Hepatocyte (in vitro differentiated cells): ENCODE data around the gene ARMC2. TPM values are rescaled to one million over a fixed set of nuclear protein-coding genes. Genes with fewer than 3 reads are reported as not detected.

ENCODE experiments used
- DNase-seq: peaks from one replicate; pipeline ENCODE4 v3.0.0-alpha.2; 2016; ENCODE audit warnings: low spot score
- H2AFZ ChIP-seq: fragments of 200-600 bp; sonication (generic); 2 replicates; pipeline ENCODE4 v1.6.0; 2016; ENCODE audit warnings: antibody characterized with exemption, mild to moderate bottlenecking
- H3K27ac ChIP-seq: fragments of 200-600 bp; sonication (generic); 2 replicates; pipeline ENCODE4 v1.5.1; 2016; ENCODE audit warnings: mild to moderate bottlenecking
- H3K27me3 ChIP-seq: fragments of 200-600 bp; sonication (generic); 2 replicates; pipeline ENCODE4 v1.6.1; 2016
- H3K36me3 ChIP-seq: fragments of 200-600 bp; sonication (generic); replicated peaks from 2 replicates; pipeline ENCODE4 v1.5.1; 2016; ENCODE audit warnings: low read depth; ENCODE audit not compliant: insufficient read depth
- H3K4me1 ChIP-seq: fragments of 200-600 bp; sonication (generic); 2 replicates; pipeline ENCODE4 v1.5.1; 2016; ENCODE audit warnings: mild to moderate bottlenecking, moderate library complexity; ENCODE audit not compliant: insufficient read depth
- H3K4me2 ChIP-seq: fragments of 200-600 bp; sonication (generic); 2 replicates; pipeline ENCODE4 v1.6.0; 2016
- H3K4me3 ChIP-seq: fragments of 200-600 bp; sonication (generic); 2 replicates; pipeline ENCODE4 v1.5.1; 2016; ENCODE audit warnings: mild to moderate bottlenecking
- H3K79me2 ChIP-seq: fragments of 200-600 bp; sonication (generic); 2 replicates; pipeline ENCODE4 v1.6.0; 2017; ENCODE audit warnings: mild to moderate bottlenecking
- H3K9me2 ChIP-seq: fragments of 200-600 bp; sonication (generic); replicated peaks from 2 replicates; pipeline ENCODE4 v1.6.0; 2017; ENCODE audit warnings: mild to moderate bottlenecking; ENCODE audit not compliant: insufficient read depth
- H3K9me3 ChIP-seq: fragments of 200-600 bp; sonication (generic); 2 replicates; pipeline ENCODE4 v1.5.1; 2016; ENCODE audit warnings: low read depth, mild to moderate bottlenecking
- H4K20me1 ChIP-seq: fragments of 200-600 bp; sonication (generic); 2 replicates; pipeline ENCODE4 v1.6.0; 2016; ENCODE audit warnings: mild to moderate bottlenecking; ENCODE audit not compliant: insufficient read depth, poor library complexity, severe bottlenecking
- EZH2 ChIP-seq: fragments of 200-600 bp; sonication (generic); IDR thresholded peaks from 2 replicates; pipeline ENCODE4 v1.6.1; 2016; ENCODE audit warnings: antibody characterized with exemption, mild to moderate bottlenecking, borderline replicate concordance
- EZH2phosphoT487 ChIP-seq: fragments of 200-600 bp; sonication (generic); IDR thresholded peaks from one replicate; pipeline ENCODE4 v1.6.1; 2018; ENCODE audit warnings: antibody characterized with exemption, mild to moderate bottlenecking, low read depth, moderate library complexity; ENCODE audit not compliant: unreplicated experiment, severe bottlenecking
- WGBS: methylation state at CpG from one replicate; pipeline ENCODE4 v1.1.6; 2016; ENCODE audit warnings: low lambda C conversion rate; ENCODE audit errors: missing lambda C conversion rate; 5-methylcytosine and 5-hydroxymethylcytosine counted together
- polyA plus RNA-seq: library from polyadenylated mRNA; unstranded; fragments of >200 nt; fragmentation: Nextera tagmentation; extraction: Ambion mirVana; gene quantifications from 2 replicates; pipeline ENCODE4 v1.2.1, GENCODE V29; 2016
- total RNA-seq: library from RNA; depleted of rRNA; stranded (reverse); fragments of >200 nt; gene quantifications from 2 replicates; pipeline ENCODE4 v1.2.3, GENCODE V29; 2014
- TF ChIP-seq, protein P1 (sequence below): fragments of 200-600 bp; sonication (generic); IDR thresholded peaks from 2 replicates; pipeline ENCODE4 v1.5.1; 2016; ENCODE audit warnings: antibody characterized with exemption, mild to moderate bottlenecking; ENCODE audit not compliant: poor library complexity

Gene ARMC2
- total and polyA plus RNA-seq, 2 experiments from 2014 or later = 2.8 to 4.8 TPM

DNA sequence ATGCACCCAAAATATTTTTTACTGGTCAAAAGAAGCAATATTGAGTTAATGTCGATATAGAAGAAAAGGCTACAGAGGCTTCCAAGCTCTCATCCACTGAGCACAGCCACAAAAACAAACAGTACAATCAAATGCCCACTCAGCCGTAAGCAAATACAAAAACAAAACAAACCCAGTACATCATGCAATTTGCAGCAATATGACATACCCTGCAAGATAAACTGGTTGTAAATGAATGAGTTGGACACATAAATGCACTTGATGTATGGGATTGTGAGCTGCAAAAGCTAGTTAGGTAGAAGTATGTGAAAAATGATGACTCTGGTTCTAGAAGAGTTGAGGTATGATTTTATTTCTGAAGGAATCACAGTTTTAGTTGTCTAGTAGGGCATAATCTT is 162.5 kb downstream of the ARMC2 start:
- no peak for DNase-seq
- H3K4me2 ChIP-seq = peak overlapping the region; percentile 85
- H3K4me1 ChIP-seq = peaks cover 13% of the 10 kb centered on the region
- H3K36me3 ChIP-seq = no peaks in the 10 kb centered on the region
- H3K27me3 ChIP-seq = no peaks in the 10 kb centered on the region
- no peaks in the 10 kb centered on the region for H3K9me2 ChIP-seq
- WGBS = 56% methylated on average over 2 of the region's 2 CpGs
- peaks cover 6% of the 10 kb centered on the region for H4K20me1 ChIP-seq
- peak overlapping the region; percentile 90 for H3K27ac ChIP-seq
- no peaks in the 10 kb centered on the region for H3K9me3 ChIP-seq
- H2AFZ ChIP-seq = no peak overlapping the region
- peak overlapping the region; percentile 63 for H3K4me3 ChIP-seq
- H3K79me2 ChIP-seq = peaks cover 36% of the 10 kb centered on the region
- TF ChIP-seq EZH2phosphoT487 = no peak
- no peak for TF ChIP-seq EZH2
- TF ChIP-seq, protein P1, sequence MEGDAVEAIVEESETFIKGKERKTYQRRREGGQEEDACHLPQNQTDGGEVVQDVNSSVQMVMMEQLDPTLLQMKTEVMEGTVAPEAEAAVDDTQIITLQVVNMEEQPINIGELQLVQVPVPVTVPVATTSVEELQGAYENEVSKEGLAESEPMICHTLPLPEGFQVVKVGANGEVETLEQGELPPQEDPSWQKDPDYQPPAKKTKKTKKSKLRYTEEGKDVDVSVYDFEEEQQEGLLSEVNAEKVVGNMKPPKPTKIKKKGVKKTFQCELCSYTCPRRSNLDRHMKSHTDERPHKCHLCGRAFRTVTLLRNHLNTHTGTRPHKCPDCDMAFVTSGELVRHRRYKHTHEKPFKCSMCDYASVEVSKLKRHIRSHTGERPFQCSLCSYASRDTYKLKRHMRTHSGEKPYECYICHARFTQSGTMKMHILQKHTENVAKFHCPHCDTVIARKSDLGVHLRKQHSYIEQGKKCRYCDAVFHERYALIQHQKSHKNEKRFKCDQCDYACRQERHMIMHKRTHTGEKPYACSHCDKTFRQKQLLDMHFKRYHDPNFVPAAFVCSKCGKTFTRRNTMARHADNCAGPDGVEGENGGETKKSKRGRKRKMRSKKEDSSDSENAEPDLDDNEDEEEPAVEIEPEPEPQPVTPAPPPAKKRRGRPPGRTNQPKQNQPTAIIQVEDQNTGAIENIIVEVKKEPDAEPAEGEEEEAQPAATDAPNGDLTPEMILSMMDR = no peak

DNA sequence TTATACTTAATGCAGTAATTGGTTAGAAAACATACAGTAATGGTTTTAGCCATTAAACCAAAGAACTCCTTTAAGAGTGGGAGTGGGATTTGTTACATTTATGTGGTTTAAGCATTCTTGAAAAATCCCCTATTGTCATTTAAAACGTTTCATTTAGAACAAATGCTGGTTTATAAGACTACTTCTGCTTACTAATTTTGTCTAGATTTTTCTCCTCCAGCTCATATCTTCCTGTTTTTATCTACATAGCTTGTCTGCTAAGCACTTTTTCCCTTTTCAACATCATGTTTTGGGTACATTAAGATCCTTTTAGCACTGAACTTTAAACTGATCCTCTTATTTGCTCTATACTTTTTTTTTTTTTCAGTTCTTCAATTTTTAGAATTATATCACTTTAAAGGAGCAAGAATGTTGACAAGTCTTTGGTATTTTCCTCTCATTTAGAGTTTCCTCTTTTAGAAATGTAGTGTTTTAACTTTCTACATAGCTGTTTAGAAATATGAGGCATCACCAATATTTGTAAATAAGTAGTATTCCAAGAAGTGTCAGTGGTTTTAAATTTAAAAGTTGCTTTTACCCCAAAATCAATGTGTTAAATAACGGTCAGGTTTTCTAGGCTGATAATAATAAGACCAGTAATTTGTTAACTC is 165.6 kb downstream of the ARMC2 start:
- H3K79me2 ChIP-seq = peaks cover 14% of the 10 kb centered on the region
- peaks cover 13% of the 10 kb centered on the region for H3K4me1 ChIP-seq
- no peak overlapping the region for H3K4me2 ChIP-seq
- no peak overlapping the region for H3K27ac ChIP-seq
- 44% methylated on average over 2 of the region's 2 CpGs for WGBS
- H3K27me3 ChIP-seq = no peaks in the 10 kb centered on the region
- no peak overlapping the region for H2AFZ ChIP-seq
- no peaks in the 10 kb centered on the region for H3K9me2 ChIP-seq
- H3K4me3 ChIP-seq = no peak overlapping the region
- no peak for TF ChIP-seq EZH2
- TF ChIP-seq EZH2phosphoT487 = no peak
- TF ChIP-seq, protein P1 = no peak
- no peaks in the 10 kb centered on the region for H3K9me3 ChIP-seq
- H4K20me1 ChIP-seq = no peaks in the 10 kb centered on the region
- no peak for DNase-seq
- H3K36me3 ChIP-seq = no peaks in the 10 kb centered on the region

DNA sequence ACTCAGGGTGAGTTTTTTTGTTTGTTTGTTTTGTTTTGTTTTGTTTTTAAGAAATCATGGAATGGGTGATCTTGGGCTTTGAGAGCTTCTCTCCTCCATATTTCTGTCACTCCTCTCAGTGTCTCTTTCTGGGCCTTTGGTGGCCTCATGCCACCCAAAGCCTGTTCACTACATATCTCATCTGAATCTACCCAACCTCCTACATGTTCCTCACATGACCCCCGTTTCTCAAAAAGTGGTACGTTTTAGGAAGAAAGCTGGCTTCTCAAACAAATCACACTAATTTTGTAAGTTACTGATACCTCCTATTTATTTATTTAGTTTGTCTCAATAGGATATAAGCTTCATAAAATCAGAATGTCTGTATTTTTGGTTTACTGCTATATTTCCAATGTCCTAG is 166.4 kb downstream of the ARMC2 start:
- Histone ChIP-seq H3K4me2 (no peak overlapping the region), H2AFZ (no peak overlapping the region)

More for the DNA sequence above, 166.4 kb downstream of the ARMC2 start:
- Histone ChIP-seq H3K4me3 (no peak overlapping the region), H3K36me3 (no peaks in the 10 kb centered on the region), H3K9me3 (no peaks in the 10 kb centered on the region), H3K4me1 (peaks cover 13% of the 10 kb centered on the region), H3K27ac (no peak overlapping the region), H4K20me1 (no peaks in the 10 kb centered on the region), H3K27me3 (no peaks in the 10 kb centered on the region), H3K79me2 (peaks cover 22% of the 10 kb centered on the region), H3K9me2 (no peaks in the 10 kb centered on the region)
- TF ChIP-seq EZH2 (no peak), EZH2phosphoT487 (no peak)
- TF ChIP-seq, protein P1 = no peak
- 87% methylated on average over 2 of the region's 2 CpGs for WGBS
- no peak for DNase-seq
